Panc1 (cell line): Measurements from ENCODE around the gene SLC35E3. TPM values are rescaled to one million over a fixed set of nuclear protein-coding genes. Genes with fewer than 3 reads are reported as not detected.

Experiments
- ATAC-seq: fragments of 200-7000 bp; cut with Tn5 transposase; 2 replicates; pipeline ENCODE4 v1.9.1; 2020; ENCODE audit warnings: mild to moderate bottlenecking, moderate library complexity
- BruUV-seq: library from RNA; stranded (reverse); fragments of 400-500 nt; replicated peaks from 2 replicates; lab custom pipeline; 2021; lab: Mats Ljungman, UMichigan
- CTCF ChIA-PET: fragments of 300-600 bp; sonication (Branson Sonifier 250); formaldehyde crosslinking; loops from one replicate; lab custom pipeline; 2022; ENCODE audit warnings: antibody characterized with exemption; lab: Charles Lee
- POLR2A ChIA-PET: fragments of 300-600 bp; sonication (Branson Sonifier 250); formaldehyde crosslinking; loops from one replicate; lab custom pipeline; 2022; ENCODE audit warnings: antibody characterized with exemption; lab: Charles Lee
- DNase-seq: peaks from one replicate; pipeline ENCODE4 v3.0.0-alpha.2; 2010; ENCODE audit warnings: low read depth, low spot score
- H3K27ac ChIP-seq: 2 replicates; pipeline ENCODE4 v1.5.1; 2011; ENCODE audit warnings: mild to moderate bottlenecking, low read length, inconsistent platforms
- H3K27me3 ChIP-seq: fragments of 200-500 bp; sonication (Bioruptor generic); 2 replicates; pipeline ENCODE4 v1.6.0; 2014; ENCODE audit warnings: low read length, inconsistent platforms; ENCODE audit not compliant: control insufficient read depth, insufficient read depth
- H3K36me3 ChIP-seq: fragments of 200-500 bp; sonication (Bioruptor generic); 2 replicates; pipeline ENCODE4 v1.5.1; 2014; ENCODE audit warnings: inconsistent platforms, mild to moderate bottlenecking, low read length, moderate library complexity; ENCODE audit not compliant: control insufficient read depth, insufficient read depth
- H3K4me1 ChIP-seq: 2 replicates; pipeline ENCODE4 v1.5.1; 2011; ENCODE audit warnings: inconsistent platforms, mild to moderate bottlenecking, low read length, moderate library complexity; ENCODE audit not compliant: control insufficient read depth, insufficient read depth
- H3K4me3 ChIP-seq, 2 experiments: 2 replicates each; pipeline ENCODE4 v1.5.1; 2011 to 2012; ENCODE audit warnings: low read depth in 2 of 2, low read length in 2 of 2, mild to moderate bottlenecking in 2 of 2, inconsistent platforms in 1 of 2, moderate library complexity in 1 of 2
- H3K9me3 ChIP-seq: fragments of 200-500 bp; sonication (Bioruptor generic); 2 replicates; pipeline ENCODE4 v1.5.1; 2014; ENCODE audit warnings: low read depth, mild to moderate bottlenecking, inconsistent platforms, low read length, moderate library complexity; ENCODE audit not compliant: control insufficient read depth, insufficient read depth
- POLR2AphosphoS5 ChIP-seq: IDR thresholded peaks from 2 replicates; pipeline ENCODE4 v1.6.1; 2012; ENCODE audit warnings: mild to moderate bottlenecking, low read depth, low read length, moderate library complexity
- SIN3A ChIP-seq: IDR thresholded peaks from 2 replicates; pipeline ENCODE4 v1.6.1; 2012; ENCODE audit warnings: low read depth, mild to moderate bottlenecking, low read length, moderate library complexity, borderline replicate concordance; ENCODE audit not compliant: insufficient read depth
- TCF7L2 ChIP-seq: IDR thresholded peaks from 2 replicates; pipeline ENCODE4 v1.6.1; 2011; ENCODE audit warnings: mild to moderate bottlenecking, low read depth, low read length, inconsistent platforms
- in situ Hi-C: cut with HindIII; loops from 2 replicates; pipeline ENCODE4 v1.10.0; 2016; ENCODE audit warnings: low sequenced_read_pairs, low pct_unique_long_range_greater_than_20kb
- intact Hi-C: fragments of 100-400 bp; cut with micrococcal nuclease; formaldehyde crosslinking; loops from one replicate; pipeline ENCODE4 v1.10.0; 2022; ENCODE audit not compliant: unreplicated experiment
- total RNA-seq: library from RNA; stranded (reverse); gene quantifications from one replicate; pipeline ENCODE4 v1.2.1, GENCODE V29; 2021; ENCODE audit not compliant: unreplicated experiment
- TF ChIP-seq, protein P1 (sequence below): fragments of 450-650 bp; IDR thresholded peaks from 2 replicates; pipeline ENCODE4 v1.5.1; 2017; ENCODE audit warnings: mild to moderate bottlenecking
- TF ChIP-seq, protein P2 (sequence below), 2 experiments: IDR thresholded peaks; 2 replicates each; pipeline ENCODE4 v1.6.1; 2011 to 2012; ENCODE audit warnings: low read depth in 2 of 2, control low read depth in 1 of 2, low read length in 1 of 2, mild to moderate bottlenecking in 1 of 2, moderate library complexity in 1 of 2; ENCODE audit not compliant: insufficient read depth in 1 of 2

Gene SLC35E3
- total RNA-seq, 1 experiment from 2014 or later, result 15.9 TPM

DNA sequence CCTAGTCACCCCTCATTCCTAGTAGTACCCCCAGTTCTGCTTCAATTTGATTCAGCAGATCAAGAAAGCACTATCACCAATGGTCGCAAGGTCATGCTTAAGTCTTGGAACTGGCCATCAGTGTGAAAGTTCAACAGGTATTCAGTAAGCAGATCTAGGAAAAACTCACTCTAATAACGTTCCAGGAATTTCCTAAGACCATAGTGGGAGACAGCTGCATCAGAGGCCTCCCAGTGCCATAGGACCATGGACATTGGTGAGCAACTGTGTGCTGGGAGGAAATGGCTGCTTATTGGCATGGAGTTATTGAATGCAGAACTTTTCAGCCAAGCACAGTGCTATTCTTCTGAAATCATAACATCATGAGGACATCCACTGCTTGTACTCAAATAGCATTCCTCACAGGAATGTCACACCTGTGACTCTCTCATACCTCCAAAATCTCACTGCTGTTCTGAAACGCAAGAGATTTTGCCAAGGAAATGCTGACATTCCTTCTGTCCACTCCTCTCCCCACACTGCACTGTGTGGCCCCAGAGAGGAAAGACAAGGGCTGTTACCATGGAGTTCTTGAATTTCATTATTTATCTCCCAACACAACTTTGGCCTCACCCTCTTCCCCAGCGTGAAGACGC, 31.1 kb downstream of the SLC35E3 start:
- no peaks in the 10 kb centered on the region for H3K4me1 ChIP-seq
- H3K27me3 ChIP-seq, result no peaks in the 10 kb centered on the region
- TF ChIP-seq, protein P1, sequence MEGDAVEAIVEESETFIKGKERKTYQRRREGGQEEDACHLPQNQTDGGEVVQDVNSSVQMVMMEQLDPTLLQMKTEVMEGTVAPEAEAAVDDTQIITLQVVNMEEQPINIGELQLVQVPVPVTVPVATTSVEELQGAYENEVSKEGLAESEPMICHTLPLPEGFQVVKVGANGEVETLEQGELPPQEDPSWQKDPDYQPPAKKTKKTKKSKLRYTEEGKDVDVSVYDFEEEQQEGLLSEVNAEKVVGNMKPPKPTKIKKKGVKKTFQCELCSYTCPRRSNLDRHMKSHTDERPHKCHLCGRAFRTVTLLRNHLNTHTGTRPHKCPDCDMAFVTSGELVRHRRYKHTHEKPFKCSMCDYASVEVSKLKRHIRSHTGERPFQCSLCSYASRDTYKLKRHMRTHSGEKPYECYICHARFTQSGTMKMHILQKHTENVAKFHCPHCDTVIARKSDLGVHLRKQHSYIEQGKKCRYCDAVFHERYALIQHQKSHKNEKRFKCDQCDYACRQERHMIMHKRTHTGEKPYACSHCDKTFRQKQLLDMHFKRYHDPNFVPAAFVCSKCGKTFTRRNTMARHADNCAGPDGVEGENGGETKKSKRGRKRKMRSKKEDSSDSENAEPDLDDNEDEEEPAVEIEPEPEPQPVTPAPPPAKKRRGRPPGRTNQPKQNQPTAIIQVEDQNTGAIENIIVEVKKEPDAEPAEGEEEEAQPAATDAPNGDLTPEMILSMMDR, result no peak
- TF ChIP-seq SIN3A, result no peak
- no peak for TF ChIP-seq TCF7L2
- TF ChIP-seq, protein P2, sequence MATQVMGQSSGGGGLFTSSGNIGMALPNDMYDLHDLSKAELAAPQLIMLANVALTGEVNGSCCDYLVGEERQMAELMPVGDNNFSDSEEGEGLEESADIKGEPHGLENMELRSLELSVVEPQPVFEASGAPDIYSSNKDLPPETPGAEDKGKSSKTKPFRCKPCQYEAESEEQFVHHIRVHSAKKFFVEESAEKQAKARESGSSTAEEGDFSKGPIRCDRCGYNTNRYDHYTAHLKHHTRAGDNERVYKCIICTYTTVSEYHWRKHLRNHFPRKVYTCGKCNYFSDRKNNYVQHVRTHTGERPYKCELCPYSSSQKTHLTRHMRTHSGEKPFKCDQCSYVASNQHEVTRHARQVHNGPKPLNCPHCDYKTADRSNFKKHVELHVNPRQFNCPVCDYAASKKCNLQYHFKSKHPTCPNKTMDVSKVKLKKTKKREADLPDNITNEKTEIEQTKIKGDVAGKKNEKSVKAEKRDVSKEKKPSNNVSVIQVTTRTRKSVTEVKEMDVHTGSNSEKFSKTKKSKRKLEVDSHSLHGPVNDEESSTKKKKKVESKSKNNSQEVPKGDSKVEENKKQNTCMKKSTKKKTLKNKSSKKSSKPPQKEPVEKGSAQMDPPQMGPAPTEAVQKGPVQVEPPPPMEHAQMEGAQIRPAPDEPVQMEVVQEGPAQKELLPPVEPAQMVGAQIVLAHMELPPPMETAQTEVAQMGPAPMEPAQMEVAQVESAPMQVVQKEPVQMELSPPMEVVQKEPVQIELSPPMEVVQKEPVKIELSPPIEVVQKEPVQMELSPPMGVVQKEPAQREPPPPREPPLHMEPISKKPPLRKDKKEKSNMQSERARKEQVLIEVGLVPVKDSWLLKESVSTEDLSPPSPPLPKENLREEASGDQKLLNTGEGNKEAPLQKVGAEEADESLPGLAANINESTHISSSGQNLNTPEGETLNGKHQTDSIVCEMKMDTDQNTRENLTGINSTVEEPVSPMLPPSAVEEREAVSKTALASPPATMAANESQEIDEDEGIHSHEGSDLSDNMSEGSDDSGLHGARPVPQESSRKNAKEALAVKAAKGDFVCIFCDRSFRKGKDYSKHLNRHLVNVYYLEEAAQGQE (IDR thresholded peaks at IDR 0.05; ENCODE audit: insufficient read depth in 1 of 2, low read depth in 2 of 2, low read length in 1 of 2), result no peak
- no peak for TF ChIP-seq POLR2AphosphoS5
- no peaks in the 10 kb centered on the region for H3K9me3 ChIP-seq
- H3K4me3 ChIP-seq, result no peak overlapping the region
- H3K27ac ChIP-seq, result no peak overlapping the region
- POLR2A ChIA-PET, result no interaction called here
- DNase-seq, result no peak
- in situ Hi-C loops, result no loop called here
- CTCF ChIA-PET, result no interaction called here
- intact Hi-C loops, result no loop called here
- H3K36me3 ChIP-seq, result no peaks in the 10 kb centered on the region
- BruUV-seq, result no TSS peak
- ATAC-seq, result no peak

- POLR2A ChIA-PET, result no interaction called here
- intact Hi-C loops (no loop called here), in situ Hi-C loops (no loop called here)
- BruUV-seq, result no TSS peak
- Histone ChIP-seq H3K27me3 (no peaks in the 10 kb centered on the region), H3K4me1 (no peaks in the 10 kb centered on the region), H3K9me3 (no peaks in the 10 kb centered on the region), H3K27ac (no peak overlapping the region), H3K4me3 (no peak overlapping the region), H3K36me3 (no peaks in the 10 kb centered on the region)
- CTCF ChIA-PET, result no interaction called here
- TF ChIP-seq SIN3A (no peak), POLR2AphosphoS5 (no peak), TCF7L2 (no peak)
- TF ChIP-seq, protein P1, result no peak
- TF ChIP-seq, protein P2 (IDR thresholded peaks at IDR 0.05; ENCODE audit: insufficient read depth in 1 of 2, low read depth in 2 of 2, low read length in 1 of 2), result no peak
- ATAC-seq, result no peak
- DNase-seq, result no peak
Observed at GRCh38 chr12:68779280-68779679, 33.3 kb downstream of the SLC35E3 start.
